ENCODE data around the gene ADAMTS9.
A peak's percentile ranks its signal among the peaks of the same experiment; 100 is the strongest.

The ADAMTS9 gene

GRCh38 chr3:64685331-64685799 lies 2.4 kb downstream of the ADAMTS9 start:
- DNase-seq (ENCODE audit: low read depth, low spot score) = no peak

- DNase-seq (ENCODE audit: low read depth, low spot score) = peak; percentile 75
Measured at GRCh38 chr3:64684715-64685261, 3.0 kb downstream of the ADAMTS9 start.

DNA sequence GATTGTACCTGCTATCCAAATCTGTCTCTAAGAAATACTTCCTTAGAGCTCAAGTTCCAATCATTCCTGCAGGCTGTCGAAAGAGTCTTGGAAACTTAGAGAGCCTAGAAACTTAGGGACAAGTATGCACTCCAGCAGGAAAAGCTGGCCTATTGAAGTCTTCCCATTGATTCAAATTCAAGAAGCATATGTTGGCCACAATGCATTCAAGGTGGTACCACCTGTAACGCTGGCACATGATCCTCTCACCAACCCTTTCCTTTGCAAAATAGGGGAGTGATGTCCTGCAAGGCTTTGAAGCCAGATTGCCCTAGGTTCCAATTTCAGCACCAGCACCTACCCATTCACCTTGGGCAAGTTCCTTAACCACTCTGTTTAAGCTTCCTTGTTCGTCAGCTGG lies 6.0 kb downstream of the ADAMTS9 start:
- no peak for DNase-seq (ENCODE audit: low read depth, low spot score)

DNA sequence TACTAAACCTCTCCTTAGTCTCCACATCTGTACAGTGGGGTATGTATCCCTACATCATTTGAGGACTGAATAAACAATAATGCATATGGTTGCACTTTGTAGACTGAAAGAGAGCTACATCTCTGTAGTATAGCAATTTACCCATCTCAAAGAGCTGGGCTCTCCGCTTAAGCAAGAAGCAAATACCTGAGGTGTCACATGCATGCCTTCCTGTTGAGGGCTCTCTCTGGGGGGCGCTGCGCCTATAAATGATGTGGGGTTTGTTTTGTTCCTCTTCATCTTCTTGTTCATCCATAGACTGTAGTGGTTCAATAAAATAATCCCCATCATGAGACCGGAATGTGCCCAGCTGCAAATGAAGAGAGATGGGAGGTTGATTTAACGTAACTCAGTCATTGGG lies 6.8 kb downstream of the ADAMTS9 start:
- DNase-seq (ENCODE audit: low read depth, low spot score) = no peak

DNA sequence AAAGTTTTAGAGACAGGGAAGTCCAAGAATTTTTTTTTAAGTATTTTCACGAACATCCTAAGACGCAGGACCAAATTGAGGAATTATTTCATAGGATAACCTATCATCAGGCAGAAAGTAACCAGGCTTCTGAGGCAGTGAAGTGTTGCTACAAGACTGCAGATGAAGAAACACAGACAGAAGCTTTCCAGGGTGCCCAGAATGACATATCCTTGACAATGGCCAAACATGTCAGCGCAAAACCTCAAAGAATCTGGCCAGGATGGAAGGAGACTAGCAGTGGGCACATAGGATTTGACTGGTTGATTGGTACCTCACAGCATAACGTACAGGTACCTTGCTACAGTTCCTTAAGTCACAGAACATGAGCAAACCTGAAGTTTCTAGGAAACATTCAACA lies 7.5 kb downstream of the ADAMTS9 start:
- DNase-seq (ENCODE audit: low read depth, low spot score) = no peak

DNA sequence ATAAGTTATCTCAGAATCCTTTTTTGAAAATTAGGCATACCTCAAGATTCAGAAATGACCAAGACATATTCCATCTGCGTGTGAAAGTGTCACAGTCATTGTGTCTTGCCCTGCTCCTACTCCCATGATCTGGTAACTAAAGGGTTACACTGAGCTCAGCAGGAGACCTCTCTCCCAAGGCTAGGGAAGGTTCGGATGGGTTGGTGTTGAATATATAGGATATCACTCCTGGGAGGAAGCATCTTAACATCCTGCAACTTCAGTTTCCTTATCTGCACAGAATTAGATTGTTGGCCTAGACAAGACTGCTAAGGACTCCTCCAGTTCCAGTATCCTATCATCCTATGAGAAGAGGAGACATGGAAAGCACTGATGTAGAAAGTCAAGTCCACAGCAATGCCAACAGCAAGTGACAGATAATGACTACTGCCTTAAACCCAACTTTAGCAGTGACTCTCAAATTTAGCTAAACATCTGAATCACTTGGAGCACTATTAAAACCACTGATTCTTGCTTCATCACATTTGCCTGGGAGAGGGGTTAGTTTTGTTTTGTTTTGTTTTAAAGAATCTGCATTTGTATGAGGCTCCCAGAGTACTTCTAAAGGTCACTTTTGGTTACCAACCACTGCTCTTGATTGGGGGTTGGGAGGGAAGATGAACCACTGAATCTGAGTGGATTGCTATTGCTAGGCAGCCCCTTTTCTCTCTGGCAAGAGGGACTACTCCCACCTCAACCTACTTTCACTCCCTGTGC lies 9.7 kb downstream of the ADAMTS9 start:
- no peak for DNase-seq (ENCODE audit: low read depth, low spot score)

- no peak for DNase-seq (ENCODE audit: low read depth, low spot score)
Measured at GRCh38 chr3:64676831-64677230, 11.0 kb downstream of the ADAMTS9 start.

- no peak for DNase-seq (ENCODE audit: low read depth, low spot score)
Measured at GRCh38 chr3:64675687-64676247, 12.0 kb downstream of the ADAMTS9 start.

GRCh38 chr3:64674591-64675076 lies 13.2 kb downstream of the ADAMTS9 start:
- peak; percentile 92 for DNase-seq (ENCODE audit: low read depth, low spot score)

- DNase-seq (ENCODE audit: low read depth, low spot score) = no peak
Measured at GRCh38 chr3:64673159-64673715, 14.6 kb downstream of the ADAMTS9 start.

- DNase-seq (ENCODE audit: low read depth, low spot score) = no peak
Measured at GRCh38 chr3:64668582-64669510, 19.0 kb downstream of the ADAMTS9 start.

- no peak for DNase-seq (ENCODE audit: low read depth, low spot score)
Measured at GRCh38 chr3:64667887-64668581, 19.8 kb downstream of the ADAMTS9 start.

DNA sequence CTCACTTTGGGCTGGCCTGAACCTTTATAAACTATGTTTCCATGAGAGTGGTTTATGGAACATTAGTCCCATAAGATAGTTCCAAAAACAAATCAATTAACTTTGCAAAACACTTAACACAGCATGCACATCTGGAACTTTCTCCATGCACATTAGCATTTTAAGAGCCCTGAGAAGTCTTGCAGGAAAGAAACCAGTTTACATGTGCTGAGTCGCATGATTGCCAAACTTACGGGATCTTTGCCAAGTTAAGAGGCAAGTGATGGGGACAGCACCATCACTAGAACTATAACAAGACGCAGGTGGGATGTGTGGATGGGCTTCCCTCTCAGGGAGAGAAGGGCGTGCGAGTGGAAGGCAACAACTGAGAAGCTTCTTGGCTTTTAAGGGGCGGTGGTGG lies 20.7 kb downstream of the ADAMTS9 start:
- no peak for DNase-seq (ENCODE audit: low read depth, low spot score)

- peak; percentile 60 for DNase-seq (ENCODE audit: low read depth, low spot score)
Measured at GRCh38 chr3:64666171-64666588, 21.6 kb downstream of the ADAMTS9 start.

DNA sequence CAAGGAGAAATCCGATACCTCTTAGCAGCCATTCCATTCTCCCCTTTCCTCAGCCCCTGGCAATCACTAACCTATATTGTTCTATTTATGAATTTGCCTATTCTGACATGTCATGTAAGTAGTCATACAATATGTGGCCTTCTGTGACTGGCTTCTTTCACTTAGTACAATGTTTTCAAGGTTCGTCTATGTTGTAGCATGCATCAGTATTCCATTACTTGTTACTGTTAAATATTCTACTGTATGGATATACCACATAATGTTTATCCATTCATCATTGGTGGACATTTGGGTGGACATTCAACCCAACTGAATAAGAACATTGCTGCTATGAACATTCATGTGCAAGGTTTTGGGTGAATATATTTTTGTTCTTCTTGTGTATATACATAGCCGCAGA lies 23.4 kb downstream of the ADAMTS9 start:
- DNase-seq (ENCODE audit: low read depth, low spot score) = no peak

DNA sequence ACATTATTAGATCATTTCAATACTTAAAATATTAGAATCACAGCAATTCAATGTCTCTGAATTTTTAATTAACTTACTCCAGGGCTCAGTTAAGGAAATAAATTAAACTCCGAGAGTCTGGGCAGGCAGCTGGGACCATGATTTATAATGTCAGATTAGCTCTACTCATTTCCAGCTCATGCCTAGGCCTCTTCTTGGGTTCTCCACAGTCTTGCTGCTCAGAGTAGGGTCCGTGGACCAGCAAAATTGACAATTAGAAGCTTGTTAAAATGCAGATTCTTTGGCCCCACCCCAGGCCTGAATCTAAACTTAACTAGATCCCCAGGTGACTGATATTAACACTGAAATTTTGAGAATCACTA lies 28.2 kb downstream of the ADAMTS9 start:
- DNase-seq (ENCODE audit: low read depth, low spot score) = no peak

GRCh38 chr3:64658001-64658400 lies 29.8 kb downstream of the ADAMTS9 start:
- DNase-seq (ENCODE audit: low read depth, low spot score) = no peak

DNA sequence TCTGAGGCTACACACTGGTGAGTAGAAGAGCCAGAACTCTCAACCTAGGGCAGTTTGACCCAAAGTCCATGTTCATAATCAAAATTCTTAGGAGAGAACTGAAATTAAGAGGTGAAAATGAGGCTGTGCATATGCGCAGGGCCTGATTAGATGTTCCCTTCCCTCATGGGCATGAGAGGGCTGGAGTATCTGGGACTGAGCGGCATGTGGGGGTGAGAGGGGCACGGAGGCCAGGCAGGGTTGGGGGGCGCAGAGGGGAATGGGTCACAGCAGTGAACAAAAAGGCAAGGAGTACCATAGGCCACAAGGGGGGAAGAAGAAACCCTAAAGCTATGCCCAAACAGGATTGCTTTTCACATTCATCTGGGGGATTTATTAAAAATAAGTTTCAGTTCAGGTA lies 31.3 kb downstream of the ADAMTS9 start:
- no peak for DNase-seq (ENCODE audit: low read depth, low spot score)

DNA sequence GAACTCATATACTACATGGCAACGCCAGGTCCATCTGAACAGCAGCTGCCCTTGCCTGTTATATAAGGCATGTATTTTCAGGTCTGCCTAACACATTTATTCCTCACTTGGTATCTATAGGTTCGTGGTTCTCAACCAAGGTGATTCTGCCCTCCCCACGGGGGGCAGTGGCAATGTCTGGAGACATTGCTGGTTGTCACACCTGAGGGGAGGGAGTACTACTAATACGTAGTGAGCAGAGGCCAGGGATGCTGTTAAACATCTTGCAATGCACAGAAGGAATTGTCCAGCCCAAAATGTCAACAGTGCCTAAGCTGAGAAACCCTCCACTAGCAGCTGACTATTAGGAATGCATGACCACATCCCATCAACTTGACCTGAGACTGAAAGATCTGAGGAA lies 32.6 kb downstream of the ADAMTS9 start:
- no peak for DNase-seq (ENCODE audit: low read depth, low spot score)

DNA sequence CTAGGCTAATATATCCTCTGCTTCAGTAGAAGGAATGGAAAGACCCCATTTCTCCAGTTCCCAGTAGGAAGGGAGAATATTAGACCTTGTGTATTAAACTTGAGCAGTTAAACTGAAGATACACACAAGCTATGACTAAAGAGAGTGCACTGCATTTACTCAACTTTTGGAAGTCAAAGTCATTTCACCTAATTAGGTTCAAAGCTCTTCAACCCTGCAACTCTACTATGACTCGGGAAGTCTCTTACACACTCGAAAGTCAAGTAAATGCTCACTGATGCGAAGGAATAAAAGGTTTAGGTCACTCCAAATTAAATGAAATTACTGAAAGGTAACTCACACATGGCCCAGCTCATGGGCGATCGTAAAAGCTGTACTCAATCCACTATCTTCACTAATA lies 33.8 kb downstream of the ADAMTS9 start:
- DNase-seq (ENCODE audit: low read depth, low spot score) = no peak

GRCh38 chr3:64653101-64653500 lies 34.7 kb downstream of the ADAMTS9 start:
- peak; percentile 37 for DNase-seq (ENCODE audit: low read depth, low spot score)

Data from astrocyte of the hippocampus (primary cell).